Osteoblast (primary cell): Measurements from ENCODE around the gene TET2. TPM values are rescaled to one million over a fixed set of nuclear protein-coding genes. Genes with fewer than 3 reads are reported as not detected.

Experiments
- DNase-seq: peaks from one replicate; pipeline ENCODE4 v3.0.0; 2011; ENCODE audit warnings: low spot score, mixed read lengths; ENCODE audit not compliant: insufficient read length; ENCODE audit errors: missing footprints
- H2AFZ ChIP-seq: 2 replicates; pipeline ENCODE4 v1.6.0; 2011; ENCODE audit warnings: mild to moderate bottlenecking, low read length
- H3K27ac ChIP-seq: 2 replicates; pipeline ENCODE4 v1.5.1; 2011; ENCODE audit warnings: mild to moderate bottlenecking, low read depth, low read length, moderate library complexity
- H3K27me3 ChIP-seq: 2 replicates; pipeline ENCODE4 v1.6.0; 2012; ENCODE audit warnings: mild to moderate bottlenecking, control low read depth, inconsistent platforms, low read length, moderate library complexity; ENCODE audit not compliant: insufficient read depth
- H3K36me3 ChIP-seq: 2 replicates; pipeline ENCODE4 v1.5.1; 2011; ENCODE audit warnings: mild to moderate bottlenecking, low read length, control low read depth, moderate library complexity; ENCODE audit not compliant: insufficient read depth
- H3K4me1 ChIP-seq: 2 replicates; pipeline ENCODE4 v1.5.1; 2011; ENCODE audit warnings: mild to moderate bottlenecking, low read length, control low read depth, moderate library complexity; ENCODE audit not compliant: insufficient read depth
- H3K4me2 ChIP-seq: 2 replicates; pipeline ENCODE4 v1.6.0; 2011; ENCODE audit warnings: mild to moderate bottlenecking, low read length; ENCODE audit not compliant: insufficient read depth
- H3K4me3 ChIP-seq: fragments of 200-600 bp; sonication (generic); 3 replicates; pipeline ENCODE4 v1.5.1; 2012; ENCODE audit warnings: mild to moderate bottlenecking, low read length, inconsistent platforms; ENCODE audit not compliant: insufficient read depth
- H3K79me2 ChIP-seq: 2 replicates; pipeline ENCODE4 v1.6.0; 2012; ENCODE audit warnings: mild to moderate bottlenecking, low read length, control low read depth, inconsistent platforms; ENCODE audit not compliant: insufficient read depth
- H3K9me3 ChIP-seq: 2 replicates; pipeline ENCODE4 v1.5.1; 2011; ENCODE audit warnings: low read depth, low read length, control low read depth
- H4K20me1 ChIP-seq: 2 replicates; pipeline ENCODE4 v1.6.0; 2012; ENCODE audit warnings: mild to moderate bottlenecking, low read length, control low read depth; ENCODE audit not compliant: insufficient read depth
- CTCF ChIP-seq: IDR thresholded peaks from 2 replicates; pipeline ENCODE4 v1.5.1; 2011; ENCODE audit warnings: mild to moderate bottlenecking, low read depth, low read length, moderate library complexity; ENCODE audit errors: extremely low read depth
- total RNA-seq: library from RNA; depleted of rRNA; stranded (reverse); fragments of >200 nt; gene quantifications from 2 replicates; pipeline ENCODE4 v1.2.3, GENCODE V29; 2012

The TET2 gene
- total RNA-seq, 1 donor: 15.9 TPM

GRCh38 chr4:105267280-105267679, 120.6 kb downstream of the TET2 start:
- Histone ChIP-seq H3K4me2 (no peak overlapping the region), H3K36me3 (peaks cover 11% of the 10 kb centered on the region), H3K27ac (no peak overlapping the region), H3K4me1 (no peaks in the 10 kb centered on the region), H4K20me1 (no peaks in the 10 kb centered on the region), H3K79me2 (no peaks in the 10 kb centered on the region), H3K9me3 (no peaks in the 10 kb centered on the region), H2AFZ (no peak overlapping the region), H3K4me3 (no peak overlapping the region), H3K27me3 (no peaks in the 10 kb centered on the region)
- no peak for DNase-seq
- no peak for TF ChIP-seq CTCF

- Histone ChIP-seq H2AFZ (no peak overlapping the region), H3K4me1 (no peaks in the 10 kb centered on the region), H4K20me1 (no peaks in the 10 kb centered on the region), H3K79me2 (no peaks in the 10 kb centered on the region), H3K27me3 (no peaks in the 10 kb centered on the region), H3K4me3 (no peak overlapping the region), H3K27ac (no peak overlapping the region), H3K4me2 (no peak overlapping the region), H3K9me3 (no peaks in the 10 kb centered on the region), H3K36me3 (peaks cover 42% of the 10 kb centered on the region)
- TF ChIP-seq CTCF: no peak
- no peak for DNase-seq
Measured at GRCh38 chr4:105272002-105272401, 125.3 kb downstream of the TET2 start.

GRCh38 chr4:105273230-105273629, 126.6 kb downstream of the TET2 start:
- no peak for TF ChIP-seq CTCF
- H3K4me2 ChIP-seq: no peak overlapping the region

GRCh38 chr4:105274090-105274489, 127.4 kb downstream of the TET2 start:
- no peak overlapping the region for H3K27ac ChIP-seq

More at GRCh38 chr4:105273230-105273629, 126.6 kb downstream of the TET2 start:
- Histone ChIP-seq H3K4me1 (no peaks in the 10 kb centered on the region), H3K4me3 (no peak overlapping the region), H2AFZ (no peak overlapping the region), H3K27me3 (no peaks in the 10 kb centered on the region), H3K79me2 (no peaks in the 10 kb centered on the region), H4K20me1 (no peaks in the 10 kb centered on the region), H3K36me3 (peaks cover 42% of the 10 kb centered on the region), H3K9me3 (no peaks in the 10 kb centered on the region), H3K27ac (no peak overlapping the region)
- no peak for DNase-seq

More at GRCh38 chr4:105274090-105274489, 127.4 kb downstream of the TET2 start:
- DNase-seq: no peak
- H3K36me3 ChIP-seq: peaks cover 42% of the 10 kb centered on the region
- TF ChIP-seq CTCF: no peak
- no peak overlapping the region for H3K4me3 ChIP-seq
- no peaks in the 10 kb centered on the region for H3K9me3 ChIP-seq
- no peak overlapping the region for H3K4me2 ChIP-seq
- H3K4me1 ChIP-seq: no peaks in the 10 kb centered on the region
- no peaks in the 10 kb centered on the region for H3K27me3 ChIP-seq
- no peaks in the 10 kb centered on the region for H4K20me1 ChIP-seq
- no peak overlapping the region for H2AFZ ChIP-seq
- H3K79me2 ChIP-seq: no peaks in the 10 kb centered on the region
